ENCODE measurements around the gene PRR5.
A peak's percentile ranks its signal among the peaks of the same experiment; 100 is the strongest.

The PRR5 gene

DNA sequence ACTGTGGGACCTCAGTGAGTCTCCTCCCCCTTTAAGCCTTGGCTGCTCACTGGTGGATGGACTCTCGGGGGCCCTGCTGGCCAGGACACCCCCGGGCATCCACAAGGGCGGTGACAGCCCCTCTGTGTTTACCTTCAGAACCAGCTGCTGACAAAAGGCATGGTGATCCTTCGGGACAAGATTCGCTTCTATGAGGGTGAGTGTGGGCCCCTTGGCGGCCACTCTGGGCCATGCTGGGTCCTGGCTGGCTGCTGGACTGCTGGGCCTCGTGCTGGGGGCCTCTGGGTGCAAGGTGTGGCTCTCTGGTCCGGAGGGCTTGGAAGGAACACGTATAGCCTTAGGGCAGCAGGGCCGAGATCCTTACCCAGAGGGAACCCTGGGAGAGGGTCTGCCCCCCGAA, 24.4 kb downstream of the PRR5 start:
- no peaks in the 10 kb centered on the region for H3K9me3 Mint-ChIP-seq
- H3K4me1 Mint-ChIP-seq, result peaks cover 20% of the 10 kb centered on the region
- H3K27me3 Mint-ChIP-seq (ENCODE audit: low read depth), result no peaks in the 10 kb centered on the region
- H3K4me3 Mint-ChIP-seq, result no peak overlapping the region
- H3K36me3 Mint-ChIP-seq (ENCODE audit: low read depth), result peaks cover 9% of the 10 kb centered on the region
- H3K27ac Mint-ChIP-seq, result no peak overlapping the region
- no peak for TF ChIP-seq CTCF (IDR thresholded peaks at IDR 0.05; ENCODE audit: unreplicated experiment in 3 of 3)

- no peak overlapping the region for H3K4me3 Mint-ChIP-seq
- TF ChIP-seq CTCF (IDR thresholded peaks at IDR 0.05; ENCODE audit: unreplicated experiment in 3 of 3), result no peak
- H3K36me3 Mint-ChIP-seq (ENCODE audit: low read depth), result peaks cover 9% of the 10 kb centered on the region
- peaks cover 19% of the 10 kb centered on the region for H3K4me1 Mint-ChIP-seq
- no peaks in the 10 kb centered on the region for H3K9me3 Mint-ChIP-seq
- H3K27ac Mint-ChIP-seq, result no peak overlapping the region
- no peaks in the 10 kb centered on the region for H3K27me3 Mint-ChIP-seq (ENCODE audit: low read depth)
Observed at GRCh38 chr22:44727148-44727547, 25.1 kb downstream of the PRR5 start.

- H3K36me3 Mint-ChIP-seq (ENCODE audit: low read depth), result peaks cover 11% of the 10 kb centered on the region
- no peak for TF ChIP-seq CTCF (IDR thresholded peaks at IDR 0.05; ENCODE audit: unreplicated experiment in 3 of 3)
- H3K9me3 Mint-ChIP-seq, result no peaks in the 10 kb centered on the region
- H3K4me1 Mint-ChIP-seq, result peaks cover 19% of the 10 kb centered on the region
- no peak overlapping the region for H3K27ac Mint-ChIP-seq
- H3K27me3 Mint-ChIP-seq (ENCODE audit: low read depth), result no peaks in the 10 kb centered on the region
- no peak overlapping the region for H3K4me3 Mint-ChIP-seq
Observed at GRCh38 chr22:44727709-44728108, 25.7 kb downstream of the PRR5 start.

DNA sequence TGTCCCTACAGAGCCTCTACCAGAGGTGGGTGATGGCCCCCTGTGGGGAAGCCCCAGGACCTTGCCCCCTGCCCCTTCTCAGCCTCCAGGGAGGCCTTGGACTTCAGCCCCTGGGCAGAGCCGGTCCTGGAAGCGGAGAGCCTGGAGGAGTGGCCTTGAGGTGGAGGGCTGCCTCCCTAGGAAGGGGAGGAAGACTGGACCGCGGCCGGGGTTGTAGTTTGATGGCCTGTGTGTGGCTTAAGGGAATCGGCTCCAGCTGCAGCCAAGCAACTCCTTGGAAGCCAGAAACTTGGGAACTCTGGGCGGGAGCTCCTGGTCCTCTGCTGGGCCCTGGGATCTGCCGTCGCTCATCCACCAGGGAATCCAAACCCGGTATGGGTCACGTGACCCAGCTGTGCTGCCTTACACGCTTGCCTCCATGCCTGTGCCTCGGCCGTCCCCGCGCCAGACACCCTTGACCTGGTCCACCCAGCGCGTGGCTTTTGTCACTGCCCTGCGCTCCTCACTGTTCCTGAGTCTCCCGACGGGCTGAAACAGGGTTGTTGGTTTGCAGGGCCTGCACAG, 26.8 kb downstream of the PRR5 start:
- Mint-ChIP-seq H3K4me1 (peaks cover 19% of the 10 kb centered on the region), H3K27me3 (ENCODE audit: low read depth) (no peaks in the 10 kb centered on the region)

DNA sequence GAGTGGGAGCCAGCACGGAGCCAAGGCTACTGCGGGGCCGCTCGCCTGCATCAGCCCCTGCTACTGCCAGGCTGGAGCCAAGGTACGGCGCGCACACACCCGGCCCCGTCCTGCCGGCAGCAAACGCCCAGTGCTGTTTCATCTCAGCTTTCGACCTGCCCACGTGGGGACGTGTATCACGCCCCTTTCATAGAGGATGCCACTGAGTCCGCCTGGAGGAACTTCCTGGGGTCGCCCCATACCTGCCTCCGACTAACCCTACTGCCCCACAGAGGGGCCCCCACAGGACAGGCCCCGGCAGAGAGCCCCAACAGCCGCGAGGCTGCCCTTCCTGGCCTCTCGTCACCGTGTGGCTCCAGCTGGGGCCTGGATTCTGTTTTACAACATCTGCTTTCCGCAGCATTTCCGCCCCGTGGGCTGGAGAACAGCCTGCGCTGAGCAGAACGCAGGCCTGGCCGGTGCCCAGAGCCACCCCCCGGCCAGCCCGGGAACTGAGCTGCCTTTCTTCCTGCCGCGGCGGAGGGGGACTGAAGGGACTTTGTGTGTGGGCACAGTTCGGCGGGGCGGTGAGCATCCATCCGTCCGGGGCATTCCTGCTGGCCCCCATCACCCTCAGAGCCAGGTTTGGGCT, 27.5 kb downstream of the PRR5 start:
- peak; percentile 29 to 38 (median 35) for TF ChIP-seq CTCF (IDR thresholded peaks at IDR 0.05; ENCODE audit: unreplicated experiment in 3 of 3)
- Mint-ChIP-seq H3K4me1 (peaks cover 19% of the 10 kb centered on the region), H3K27me3 (ENCODE audit: low read depth) (no peaks in the 10 kb centered on the region), H3K36me3 (ENCODE audit: low read depth) (peaks cover 10% of the 10 kb centered on the region), H3K9me3 (no peaks in the 10 kb centered on the region), H3K4me3 (no peak overlapping the region), H3K27ac (peak overlapping the region; percentile 40 to 66 (median 66))

More for the DNA sequence above, 26.8 kb downstream of the PRR5 start:
- no peak for TF ChIP-seq CTCF (IDR thresholded peaks at IDR 0.05; ENCODE audit: unreplicated experiment in 3 of 3)
- no peaks in the 10 kb centered on the region for H3K9me3 Mint-ChIP-seq
- H3K27ac Mint-ChIP-seq, result peak overlapping the region in 2 of 3 experiments; percentile 40 to 66
- H3K36me3 Mint-ChIP-seq (ENCODE audit: low read depth), result peaks cover 13% of the 10 kb centered on the region
- H3K4me3 Mint-ChIP-seq, result no peak overlapping the region

DNA sequence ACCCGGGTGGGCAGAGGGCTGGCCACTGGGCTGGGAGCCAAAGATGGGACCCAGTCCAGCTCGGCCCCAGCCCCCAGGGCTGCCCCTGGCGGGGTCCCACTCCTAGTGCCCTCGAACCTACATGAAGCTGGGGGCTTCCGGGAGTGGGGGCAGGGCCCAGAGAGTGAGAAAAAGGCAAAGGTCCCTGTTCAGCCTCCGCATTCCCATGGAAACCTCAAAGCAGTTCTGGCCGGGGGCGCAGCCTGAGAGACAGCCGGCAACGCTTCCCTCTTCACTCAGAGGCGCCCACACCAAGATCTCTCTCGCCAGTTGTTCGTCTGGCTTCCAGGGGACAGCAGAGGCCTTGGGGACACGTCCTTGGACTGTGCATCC, 28.0 kb downstream of the PRR5 start:
- peak overlapping the region in 2 of 3 experiments; percentile 22 to 63 for H3K27ac Mint-ChIP-seq
- peak in 1 of 3 experiments; percentile 12 for TF ChIP-seq CTCF (IDR thresholded peaks at IDR 0.05; ENCODE audit: unreplicated experiment in 3 of 3)
- no peak overlapping the region for H3K4me3 Mint-ChIP-seq
- H3K36me3 Mint-ChIP-seq (ENCODE audit: low read depth), result peaks cover 9% of the 10 kb centered on the region
- H3K27me3 Mint-ChIP-seq (ENCODE audit: low read depth), result no peaks in the 10 kb centered on the region
- peaks cover 19% of the 10 kb centered on the region for H3K4me1 Mint-ChIP-seq
- H3K9me3 Mint-ChIP-seq, result no peaks in the 10 kb centered on the region
